HG03439 (cell line): ENCODE data around the gene PRPH2.

Source experiments
- ATAC-seq: cut with Tn5 transposase; IDR thresholded peaks from one replicate; pipeline ENCODE4 v1.9.1; 2021; ENCODE audit warnings: mild to moderate bottlenecking, moderate library complexity; ENCODE audit not compliant: unreplicated experiment

The PRPH2 gene

GRCh38 chr6:42722497-42722896, at the start of gene PRPH2:
Gene PRPH2, minus strand, starts transcription at chr6:42722597. Its CDS starts 263 bp downstream, at chr6:42722334.
- no peak for ATAC-seq

DNA sequence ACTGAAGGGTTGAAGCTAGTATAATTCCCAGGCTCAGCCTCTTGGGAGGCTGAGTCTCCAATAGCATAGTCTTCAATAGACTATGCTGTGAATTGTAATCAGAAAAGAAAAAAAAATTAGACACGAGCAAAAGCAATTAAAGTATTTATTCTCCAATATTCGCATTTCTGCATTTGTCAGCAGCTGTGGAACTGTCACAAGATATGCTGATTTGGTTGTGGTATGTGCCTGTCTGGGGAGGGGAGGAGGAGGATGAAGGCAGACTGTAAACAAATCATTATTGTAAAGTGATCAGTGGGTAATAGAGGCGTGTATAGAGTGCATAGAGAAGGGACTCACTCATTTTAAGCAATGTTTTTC, 49.3 kb upstream of the PRPH2 start:
- no peak for ATAC-seq

DNA sequence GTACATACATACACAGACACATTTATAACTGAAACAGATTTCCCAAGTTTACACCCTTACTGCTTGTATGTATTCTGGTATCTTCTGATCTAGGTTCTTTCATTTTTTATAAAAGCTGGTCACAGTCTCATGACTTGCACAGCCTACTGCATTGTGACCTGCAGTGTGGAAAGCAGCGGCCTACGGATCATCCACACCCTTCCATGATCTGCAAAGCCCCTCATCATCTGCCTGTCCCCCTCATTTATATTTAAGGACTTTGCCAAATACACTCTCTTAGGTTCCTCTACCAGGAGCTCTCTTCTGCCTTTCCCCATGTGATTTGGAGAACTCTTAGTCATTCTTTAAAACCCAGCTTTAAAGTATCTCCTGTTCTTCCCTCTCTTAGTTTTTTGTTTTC, 47.4 kb upstream of the PRPH2 start:
- ATAC-seq, result no peak

- ATAC-seq, result no peak
These were observed 46.7 kb upstream of the PRPH2 start for GRCh38 chr6:42769051-42769450.

- ATAC-seq, result no peak
These were observed 43.8 kb upstream of the PRPH2 start for GRCh38 chr6:42766163-42766670.

- no peak for ATAC-seq
These were observed 42.7 kb upstream of the PRPH2 start for GRCh38 chr6:42764911-42765648.

DNA sequence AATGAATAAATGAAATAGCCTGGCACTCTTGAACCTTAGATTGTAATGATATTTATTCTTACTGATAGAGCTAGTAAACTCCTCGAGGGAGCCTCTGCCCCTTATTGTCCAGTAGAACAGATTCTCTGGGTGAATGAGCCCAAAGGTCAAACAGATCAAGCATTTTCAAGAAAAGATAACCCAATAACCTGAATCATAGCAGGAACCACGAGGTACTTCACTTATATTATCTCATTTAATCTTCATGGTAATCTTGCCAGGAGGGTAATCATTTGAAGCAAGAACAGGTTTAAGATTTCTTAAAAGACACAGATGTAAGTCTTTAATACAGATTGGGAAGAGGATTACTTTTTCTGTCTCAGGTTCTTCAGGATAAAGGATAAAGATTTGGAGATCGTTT, 40.6 kb upstream of the PRPH2 start:
- ATAC-seq, result no peak

DNA sequence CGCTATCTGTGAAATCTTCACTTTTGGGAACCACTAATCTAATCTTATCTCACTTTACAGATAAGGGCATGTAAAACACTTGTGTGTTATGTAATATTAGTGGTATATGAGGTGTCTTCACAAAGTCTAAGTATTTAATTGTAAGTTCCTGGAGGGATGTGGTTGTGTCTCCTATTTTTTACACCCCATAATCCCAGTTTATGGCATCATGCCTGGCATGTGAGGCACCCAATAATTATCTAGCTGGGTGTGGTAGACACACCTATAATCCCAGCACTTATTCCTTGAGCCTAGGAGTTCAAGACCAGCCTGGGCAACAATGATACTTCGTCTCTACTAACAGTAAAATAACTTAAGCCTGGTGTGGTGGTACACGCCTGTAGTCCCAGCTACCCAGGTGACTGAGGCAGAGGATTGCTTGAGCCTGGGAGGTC, 40.0 kb upstream of the PRPH2 start:
- ATAC-seq, result no peak

DNA sequence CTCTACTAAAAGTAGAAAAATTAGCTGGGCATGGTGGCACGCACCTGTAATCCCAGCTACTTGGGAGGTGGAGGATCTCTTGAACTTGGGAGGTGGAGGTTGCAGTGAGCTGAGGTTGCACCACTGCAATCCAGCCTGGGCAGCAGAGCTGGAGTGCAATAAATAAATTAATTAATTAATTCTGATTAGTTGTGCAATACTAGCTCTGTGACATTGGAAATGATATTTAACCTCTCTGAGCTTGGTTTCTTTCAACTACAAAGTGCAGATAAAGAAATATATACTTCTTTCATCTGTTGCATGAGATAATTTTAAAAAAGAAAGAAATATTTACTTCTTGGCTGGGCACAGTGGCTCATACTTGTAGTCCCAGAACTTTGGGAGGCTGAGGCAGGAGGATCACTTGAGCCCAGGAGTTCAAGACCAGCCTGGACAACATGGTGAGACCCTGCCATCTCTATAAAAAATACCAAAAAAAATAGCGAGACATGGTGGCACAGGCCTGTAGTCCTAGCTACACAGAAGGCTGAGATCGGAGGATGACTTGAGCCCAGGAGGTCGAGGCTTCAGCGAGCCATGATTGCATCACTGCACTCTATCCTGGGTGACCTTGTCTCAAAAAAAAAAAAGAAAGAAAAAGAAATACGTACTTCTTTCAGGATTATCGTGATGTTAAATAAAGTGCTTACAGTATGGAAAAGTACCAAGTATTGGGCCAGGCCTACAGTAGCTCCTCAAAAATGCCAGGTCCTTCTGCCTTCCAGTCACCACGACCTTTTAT, 39.1 kb upstream of the PRPH2 start:
- no peak for ATAC-seq

DNA sequence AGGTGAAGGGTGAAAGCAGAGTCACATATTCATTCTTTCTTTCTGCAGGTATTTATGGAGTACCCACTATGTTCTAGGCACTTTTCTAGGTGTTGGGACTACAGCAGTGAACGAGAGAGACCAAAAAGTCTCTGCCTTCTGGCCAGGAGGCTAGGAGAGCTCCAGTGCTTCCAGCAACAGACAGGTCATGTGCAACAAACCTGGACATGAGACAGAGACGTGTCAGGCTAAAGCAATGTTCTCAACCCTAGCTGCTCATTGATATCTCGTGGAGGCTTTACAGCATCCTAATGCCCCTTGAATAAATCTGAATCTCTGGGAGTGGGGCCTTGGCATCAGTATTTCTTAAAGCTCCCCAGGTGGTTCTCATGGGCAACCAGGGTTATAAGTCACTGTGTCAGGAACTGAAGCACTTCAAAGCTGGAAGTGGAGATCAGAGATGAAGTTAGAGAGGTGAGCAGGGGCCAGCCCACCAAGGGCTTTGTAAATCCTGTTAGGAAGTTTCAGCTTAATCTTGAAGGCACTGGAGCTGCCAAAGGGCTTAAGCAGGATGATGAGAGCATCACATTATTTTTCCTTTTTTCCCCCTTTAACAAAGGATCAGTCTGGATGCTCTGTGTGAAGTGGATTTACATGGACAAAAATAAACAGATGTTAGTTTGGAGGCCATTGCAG, 36.5 kb upstream of the PRPH2 start:
- no peak for ATAC-seq

DNA sequence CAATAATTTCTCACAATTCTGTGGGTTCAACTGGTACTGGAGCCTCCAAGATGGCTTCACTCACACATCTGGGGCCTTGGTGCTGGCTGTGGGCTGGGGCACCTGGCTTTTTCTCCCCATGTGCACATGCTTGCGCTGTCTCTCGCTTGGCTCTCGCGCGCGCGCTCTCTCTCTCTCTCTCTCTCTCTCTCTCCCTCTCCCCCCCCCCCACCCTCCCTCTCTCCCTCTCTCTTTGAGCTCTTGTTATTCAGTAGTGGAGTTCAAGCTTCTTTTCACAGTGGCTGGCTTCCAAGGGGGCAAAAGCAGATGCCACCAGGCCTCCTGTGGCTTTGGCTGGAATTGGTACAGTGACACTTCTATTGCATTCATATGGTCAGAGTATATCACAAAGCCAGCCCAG, 34.3 kb upstream of the PRPH2 start:
- ATAC-seq, result no peak

- ATAC-seq, result no peak
These were observed 32.4 kb upstream of the PRPH2 start for GRCh38 chr6:42754759-42755158.

DNA sequence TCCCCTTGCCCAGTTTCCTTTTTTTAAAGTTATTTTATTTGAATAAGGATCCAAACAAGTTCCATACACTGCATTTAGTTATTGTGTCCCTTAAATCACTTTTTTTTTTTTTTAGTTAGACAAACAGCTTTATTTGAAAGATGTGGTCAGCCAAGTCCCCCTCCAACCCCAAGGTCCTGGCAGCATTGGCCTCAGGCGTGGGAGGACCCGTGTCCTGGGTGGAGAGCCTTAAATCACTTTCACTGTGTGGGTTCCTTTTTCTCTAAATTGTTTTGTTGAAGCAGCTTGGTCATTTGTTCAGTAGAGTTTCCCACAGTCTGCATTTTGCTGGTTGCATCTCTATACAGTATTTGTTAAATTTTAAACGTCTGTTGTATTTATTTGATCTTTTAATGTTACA, 28.7 kb upstream of the PRPH2 start:
- no peak for ATAC-seq

- ATAC-seq, result no peak
These were observed 26.0 kb upstream of the PRPH2 start for GRCh38 chr6:42748203-42748898.

- peak; percentile 50 for ATAC-seq
These were observed 24.3 kb upstream of the PRPH2 start for GRCh38 chr6:42746463-42747391.

GRCh38 chr6:42745640-42746462, 23.5 kb upstream of the PRPH2 start, which contains the start of gene TBCC:
Gene TBCC, minus strand, starts transcription at chr6:42746103. Its CDS starts 30 bp downstream, at chr6:42746073.
- ATAC-seq, result peak; percentile 74

DNA sequence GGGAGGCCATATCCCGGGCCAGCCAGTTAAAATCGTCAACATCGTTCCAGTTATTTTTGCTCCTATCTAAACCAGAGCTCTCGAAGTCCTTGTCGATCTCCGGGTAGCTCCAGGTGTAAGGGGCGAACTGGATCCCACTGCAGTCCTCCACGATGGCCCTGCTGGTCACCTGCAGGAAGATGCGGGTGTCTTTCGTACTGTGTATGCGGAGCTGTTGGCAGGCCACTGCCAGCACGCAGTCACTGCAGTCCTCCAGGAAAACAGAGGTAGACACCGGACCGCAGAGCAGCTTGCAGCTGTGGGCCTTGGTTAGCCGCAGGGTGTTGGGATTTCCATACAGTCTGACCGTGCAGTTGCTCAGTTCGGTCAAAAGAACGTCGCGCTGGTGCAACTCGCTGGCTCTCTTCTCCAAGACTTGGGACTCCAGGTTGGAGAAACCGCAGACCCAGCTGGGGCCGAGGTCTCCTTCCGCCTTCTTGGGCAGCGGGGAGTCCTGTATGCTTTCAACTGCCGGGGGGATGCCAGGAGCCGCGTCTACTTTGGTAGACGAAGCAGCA, 22.8 kb upstream of the PRPH2 start:
- ATAC-seq, result peak; percentile 3

DNA sequence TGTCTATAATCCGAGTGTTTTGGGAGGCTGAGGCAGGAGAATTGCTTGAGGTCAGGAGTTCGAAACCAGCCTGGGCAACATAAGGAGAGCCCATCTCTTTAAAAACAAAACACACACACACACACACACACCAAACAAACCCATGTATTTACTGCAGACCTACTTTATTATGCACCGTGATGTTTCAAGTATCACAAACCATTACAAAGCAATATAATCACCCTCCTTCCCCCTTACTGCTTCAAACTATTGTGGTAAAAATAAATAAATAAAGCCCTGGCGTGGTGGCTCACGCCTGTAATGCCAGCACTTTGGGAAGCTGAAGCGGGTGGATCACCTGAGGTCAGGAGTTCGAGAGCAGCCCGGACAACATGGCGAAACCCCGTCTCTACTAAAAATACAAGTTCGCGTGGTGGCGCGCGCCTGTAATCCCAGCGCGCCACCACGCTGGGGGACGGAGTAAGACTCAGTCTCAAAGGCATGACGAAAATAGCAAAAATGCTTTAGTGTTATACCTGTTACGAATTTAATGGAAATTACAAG, 22.0 kb upstream of the PRPH2 start:
- no peak for ATAC-seq
